Measurements from ENCODE around the gene PARD3B.

Gene PARD3B

GRCh38 chr2:204972161-204972560 is 426.9 kb downstream of the PARD3B start:
- TF ChIP-seq CTCF (IDR thresholded peaks at IDR 0.05; ENCODE audit: insufficient read depth, low read length) (no peak), GABPA (IDR thresholded peaks at IDR 0.05; ENCODE audit: low read depth) (no peak), POLR2AphosphoS5 (IDR thresholded peaks at IDR 0.05; ENCODE audit: low read depth) (no peak)
- TF ChIP-seq, protein P1, sequence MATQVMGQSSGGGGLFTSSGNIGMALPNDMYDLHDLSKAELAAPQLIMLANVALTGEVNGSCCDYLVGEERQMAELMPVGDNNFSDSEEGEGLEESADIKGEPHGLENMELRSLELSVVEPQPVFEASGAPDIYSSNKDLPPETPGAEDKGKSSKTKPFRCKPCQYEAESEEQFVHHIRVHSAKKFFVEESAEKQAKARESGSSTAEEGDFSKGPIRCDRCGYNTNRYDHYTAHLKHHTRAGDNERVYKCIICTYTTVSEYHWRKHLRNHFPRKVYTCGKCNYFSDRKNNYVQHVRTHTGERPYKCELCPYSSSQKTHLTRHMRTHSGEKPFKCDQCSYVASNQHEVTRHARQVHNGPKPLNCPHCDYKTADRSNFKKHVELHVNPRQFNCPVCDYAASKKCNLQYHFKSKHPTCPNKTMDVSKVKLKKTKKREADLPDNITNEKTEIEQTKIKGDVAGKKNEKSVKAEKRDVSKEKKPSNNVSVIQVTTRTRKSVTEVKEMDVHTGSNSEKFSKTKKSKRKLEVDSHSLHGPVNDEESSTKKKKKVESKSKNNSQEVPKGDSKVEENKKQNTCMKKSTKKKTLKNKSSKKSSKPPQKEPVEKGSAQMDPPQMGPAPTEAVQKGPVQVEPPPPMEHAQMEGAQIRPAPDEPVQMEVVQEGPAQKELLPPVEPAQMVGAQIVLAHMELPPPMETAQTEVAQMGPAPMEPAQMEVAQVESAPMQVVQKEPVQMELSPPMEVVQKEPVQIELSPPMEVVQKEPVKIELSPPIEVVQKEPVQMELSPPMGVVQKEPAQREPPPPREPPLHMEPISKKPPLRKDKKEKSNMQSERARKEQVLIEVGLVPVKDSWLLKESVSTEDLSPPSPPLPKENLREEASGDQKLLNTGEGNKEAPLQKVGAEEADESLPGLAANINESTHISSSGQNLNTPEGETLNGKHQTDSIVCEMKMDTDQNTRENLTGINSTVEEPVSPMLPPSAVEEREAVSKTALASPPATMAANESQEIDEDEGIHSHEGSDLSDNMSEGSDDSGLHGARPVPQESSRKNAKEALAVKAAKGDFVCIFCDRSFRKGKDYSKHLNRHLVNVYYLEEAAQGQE (IDR thresholded peaks at IDR 0.05; ENCODE audit: insufficient replicate concordance, low read depth), result no peak
- no peak for DNase-seq (ENCODE audit: low read depth in 1 of 2, low spot score in 1 of 2)
- no peak overlapping the region for H3K4me3 ChIP-seq (replicated peaks; ENCODE audit: insufficient read depth, low read length)
- no peaks in the 10 kb centered on the region for H3K27me3 ChIP-seq (ENCODE audit: insufficient read depth, poor library complexity, severe bottlenecking)
- H3K27ac ChIP-seq (replicated peaks), result no peak overlapping the region

DNA sequence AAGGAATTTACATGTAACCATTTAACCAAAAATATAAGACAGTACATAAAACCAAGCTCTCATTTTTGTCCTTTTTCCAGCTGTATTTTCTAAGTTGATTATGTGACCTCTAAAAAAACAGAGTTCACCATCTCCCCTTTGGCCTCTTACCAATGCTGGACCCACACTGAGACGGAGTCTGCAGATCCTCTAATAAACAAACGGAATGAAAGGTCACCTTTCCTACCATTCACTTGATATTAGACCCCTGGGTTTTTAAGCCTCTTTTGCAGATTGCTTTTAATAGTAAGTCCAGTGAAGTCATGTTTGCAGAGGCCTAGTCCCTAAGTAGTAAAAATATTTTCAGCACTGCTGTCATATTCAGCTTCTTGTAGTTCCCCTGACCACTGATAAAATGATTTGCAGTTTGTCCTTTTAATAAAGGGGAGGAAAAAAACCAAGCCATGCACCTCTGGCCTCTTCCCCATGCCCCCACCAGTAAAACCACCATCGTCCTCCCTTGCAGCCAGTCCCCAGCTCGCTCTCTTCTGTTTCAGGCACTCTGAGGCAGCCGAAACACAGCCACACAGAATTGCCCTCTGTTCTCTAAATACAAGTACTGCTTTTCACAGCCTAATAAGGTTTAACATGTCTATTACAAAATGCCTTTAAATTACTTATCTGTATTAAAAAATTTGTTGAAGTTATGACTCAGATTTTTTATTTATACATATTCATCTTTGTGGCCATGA is 427.5 kb downstream of the PARD3B start:
- no peak for DNase-seq (ENCODE audit: low read depth in 1 of 2, low spot score in 1 of 2)
- TF ChIP-seq POLR2AphosphoS5 (IDR thresholded peaks at IDR 0.05; ENCODE audit: low read depth) (no peak), SPI1 (IDR thresholded peaks at IDR 0.05; ENCODE audit: borderline replicate concordance, low read depth) (no peak), CTCF (IDR thresholded peaks at IDR 0.05; ENCODE audit: insufficient read depth, low read length) (no peak)
- TF ChIP-seq, protein P1 (IDR thresholded peaks at IDR 0.05; ENCODE audit: insufficient replicate concordance, low read depth), result no peak
- no peak overlapping the region for H3K4me3 ChIP-seq (replicated peaks; ENCODE audit: insufficient read depth, low read length)
- H3K27ac ChIP-seq (replicated peaks), result no peak overlapping the region
- no peaks in the 10 kb centered on the region for H3K27me3 ChIP-seq (ENCODE audit: insufficient read depth, poor library complexity, severe bottlenecking)

DNA sequence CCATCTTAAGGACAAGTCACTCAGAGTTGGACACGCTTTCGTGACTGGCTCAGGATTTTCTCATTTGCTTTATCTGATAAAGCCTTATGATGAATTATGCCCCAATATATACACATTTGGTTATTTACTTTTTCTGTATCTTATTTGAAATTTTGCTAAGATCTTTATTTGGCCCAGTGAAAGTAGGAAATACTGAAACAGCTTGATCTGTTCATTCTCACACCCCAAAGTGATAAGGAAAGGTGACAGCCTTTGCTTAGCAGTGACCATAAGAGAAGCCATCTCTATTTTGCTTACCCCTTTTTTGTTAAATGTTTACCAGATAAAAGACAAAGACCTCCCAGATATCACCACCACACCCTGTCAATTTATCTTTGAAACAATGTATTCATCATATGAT is 428.3 kb downstream of the PARD3B start:
- H3K27me3 ChIP-seq (ENCODE audit: insufficient read depth, poor library complexity, severe bottlenecking), result no peaks in the 10 kb centered on the region
- TF ChIP-seq SPI1 (IDR thresholded peaks at IDR 0.05; ENCODE audit: borderline replicate concordance, low read depth) (no peak), GABPA (IDR thresholded peaks at IDR 0.05; ENCODE audit: low read depth) (no peak), POLR2AphosphoS5 (IDR thresholded peaks at IDR 0.05; ENCODE audit: low read depth) (no peak), CTCF (IDR thresholded peaks at IDR 0.05; ENCODE audit: insufficient read depth, low read length) (no peak)
- TF ChIP-seq, protein P1 (IDR thresholded peaks at IDR 0.05; ENCODE audit: insufficient replicate concordance, low read depth), result no peak
- H3K27ac ChIP-seq (replicated peaks), result no peak overlapping the region
- no peak for DNase-seq (ENCODE audit: low read depth in 1 of 2, low spot score in 1 of 2)
- H3K4me3 ChIP-seq (replicated peaks; ENCODE audit: insufficient read depth, low read length), result no peak overlapping the region
